GM21737 (cell line): ENCODE data around the gene CNTNAP5.

ENCODE experiments used
- ATAC-seq: cut with Tn5 transposase; IDR thresholded peaks from one replicate; pipeline ENCODE4 v1.9.1; 2021; ENCODE audit warnings: mild to moderate bottlenecking, moderate library complexity; ENCODE audit not compliant: unreplicated experiment

The CNTNAP5 gene

DNA sequence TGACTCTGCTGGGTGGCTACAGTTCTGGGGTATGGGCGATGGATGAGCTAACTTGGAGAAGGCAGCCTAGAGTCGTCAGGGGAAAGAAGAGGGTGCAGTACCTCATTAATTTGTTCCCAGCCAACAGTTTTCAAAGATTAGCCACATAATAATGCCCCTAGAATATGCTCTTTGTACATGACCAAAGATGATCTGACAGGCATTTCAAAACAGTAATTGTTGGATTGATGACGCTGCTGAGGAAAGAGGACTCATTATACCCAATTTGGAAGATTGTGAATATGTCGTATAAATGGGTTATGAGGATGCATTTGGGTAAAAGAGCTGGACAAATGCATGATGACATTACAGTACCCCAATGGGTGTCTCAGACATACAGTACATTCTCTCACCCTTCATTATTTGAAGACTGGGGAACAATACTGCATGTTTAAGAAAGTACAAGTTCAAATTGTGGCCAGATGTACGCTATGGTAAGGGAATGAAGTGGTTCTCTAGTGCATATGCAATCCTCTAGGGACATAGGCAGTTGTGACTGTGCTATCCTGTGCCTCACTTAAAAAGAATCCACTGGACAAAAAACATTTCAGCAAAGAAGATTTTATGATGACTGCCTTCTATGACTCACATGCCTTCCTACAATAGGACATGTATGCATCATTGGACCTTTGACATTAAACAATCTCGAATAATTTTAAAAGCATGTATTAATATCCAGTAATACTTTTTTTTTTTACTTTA lies 233.2 kb downstream of the CNTNAP5 start:
- no peak for ATAC-seq

DNA sequence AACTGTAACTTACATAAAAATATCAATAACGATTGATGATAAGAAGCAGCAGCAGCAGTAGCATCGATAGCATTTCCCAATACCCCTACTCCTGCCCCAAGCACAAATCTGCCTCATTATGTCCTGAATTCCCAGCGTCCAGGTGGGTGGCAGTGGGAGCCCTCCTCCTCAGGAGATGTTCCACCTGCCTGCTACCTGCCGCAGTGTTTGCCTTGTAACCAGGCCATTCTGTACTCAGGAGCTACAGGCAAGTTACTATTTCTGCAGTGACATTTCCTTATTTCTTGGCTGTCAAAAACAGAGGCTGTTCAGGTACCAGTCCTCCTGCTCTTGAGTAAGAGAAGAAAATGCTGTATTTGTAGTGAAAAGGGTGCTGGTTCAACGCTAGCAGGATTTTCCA lies 236.4 kb downstream of the CNTNAP5 start:
- no peak for ATAC-seq

DNA sequence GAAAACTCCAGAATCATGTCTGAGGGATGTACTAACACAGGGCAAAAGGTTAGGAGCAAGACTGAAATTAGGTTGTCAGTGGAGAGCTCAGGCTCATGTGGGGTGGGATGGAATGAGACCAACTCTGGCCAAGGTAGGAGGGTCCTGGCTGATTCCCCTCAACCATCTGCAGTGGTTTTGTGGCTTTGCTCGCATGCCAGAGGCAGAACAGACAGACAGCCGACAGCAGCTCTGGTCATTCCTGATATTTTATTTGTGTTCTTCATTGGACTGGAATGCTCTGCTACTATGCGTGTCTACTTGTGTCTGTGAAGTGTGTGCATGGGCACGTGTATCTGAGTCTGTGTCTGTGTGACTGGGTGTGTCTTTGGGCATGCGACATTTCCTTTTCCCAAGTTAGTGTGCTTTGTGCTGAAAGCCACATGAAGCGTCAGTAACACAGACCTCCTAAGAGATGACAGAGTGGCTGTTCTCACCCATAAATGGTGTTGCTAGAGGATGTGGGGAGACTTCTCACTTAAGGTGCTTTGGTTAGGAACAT lies 239.5 kb downstream of the CNTNAP5 start:
- ATAC-seq, result no peak

DNA sequence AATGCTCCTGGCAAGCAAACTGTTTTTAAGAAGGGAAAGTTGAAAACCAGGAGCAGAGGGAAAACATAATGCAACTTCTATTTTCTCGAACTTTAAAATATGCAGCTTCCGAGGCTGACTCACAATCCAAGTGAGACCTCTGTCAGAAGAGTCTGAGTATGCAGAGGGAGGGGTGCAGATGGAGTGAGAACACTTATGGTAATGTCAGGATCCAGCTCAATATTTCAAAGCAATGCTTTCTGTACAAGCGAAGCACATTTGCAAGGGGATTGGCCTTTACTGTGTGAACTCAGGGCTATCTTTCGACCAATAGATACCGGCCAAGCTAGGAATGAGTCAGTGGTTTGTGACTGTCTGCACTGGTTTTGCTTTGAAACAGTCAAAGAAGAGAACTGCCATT lies 242.7 kb downstream of the CNTNAP5 start:
- ATAC-seq, result no peak

DNA sequence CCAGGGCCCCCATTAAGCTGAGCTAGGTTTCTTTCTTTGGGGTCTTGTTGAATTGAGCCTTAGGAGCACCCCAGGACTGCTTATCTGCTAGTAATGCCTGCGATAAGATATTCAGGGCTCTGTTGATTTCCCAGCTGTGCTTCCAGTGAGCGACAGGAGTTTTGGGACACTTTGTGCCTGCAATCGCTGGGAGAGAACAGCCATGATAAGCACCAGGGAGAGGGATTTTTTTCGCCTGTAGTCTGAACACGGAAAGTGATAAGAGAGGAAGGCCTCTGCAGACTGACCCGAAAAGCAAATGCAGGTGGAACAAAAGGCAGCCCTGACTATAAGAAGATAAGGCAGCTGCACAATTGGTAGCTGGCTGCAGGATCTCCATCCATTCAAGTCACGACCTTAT lies 244.3 kb downstream of the CNTNAP5 start:
- ATAC-seq, result no peak

DNA sequence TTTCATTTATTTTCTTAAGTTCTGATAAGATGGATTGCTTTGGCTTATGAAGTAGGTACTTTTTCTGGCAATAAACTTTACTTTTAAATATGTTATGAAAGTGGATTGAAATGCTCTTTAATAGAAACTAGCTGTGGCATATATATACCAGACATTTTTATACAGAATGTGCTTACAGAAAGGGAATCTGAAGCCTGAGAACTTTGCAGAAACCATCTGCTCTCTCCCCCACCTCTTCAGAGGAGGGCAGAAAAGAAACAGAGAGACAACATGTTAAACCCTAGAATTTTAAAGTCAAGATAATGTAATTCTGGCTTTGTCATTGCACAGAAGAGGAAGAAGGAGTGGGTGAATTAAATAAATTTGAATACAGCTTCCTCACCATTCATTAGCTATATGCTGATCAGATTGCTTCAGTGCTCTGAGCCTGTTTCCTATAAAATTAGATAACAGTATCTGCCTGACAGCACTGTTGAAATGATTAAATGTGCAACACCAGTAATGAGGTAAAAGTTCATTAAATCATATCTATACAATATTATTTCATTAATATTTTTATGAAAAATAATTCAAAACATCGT lies 247.3 kb downstream of the CNTNAP5 start:
- no peak for ATAC-seq

DNA sequence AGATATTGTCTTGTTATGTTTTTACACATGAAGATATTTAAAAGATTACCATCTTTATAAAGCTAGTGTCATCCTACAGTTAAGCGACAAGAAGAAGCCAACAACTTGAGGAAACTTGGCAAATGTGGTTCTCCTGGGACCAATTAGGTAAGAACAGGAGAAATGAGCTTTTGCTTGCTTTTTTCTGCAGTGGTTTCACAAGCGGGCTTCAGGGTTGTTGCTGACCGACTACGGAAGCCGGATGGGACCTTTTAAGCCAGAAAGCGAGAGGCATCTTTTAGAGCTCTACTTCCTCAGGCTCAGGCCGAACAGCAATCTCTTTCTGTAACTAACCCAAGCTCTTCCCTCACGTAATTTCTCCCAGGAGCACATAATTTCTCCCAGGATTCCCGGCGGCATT lies 256.5 kb downstream of the CNTNAP5 start:
- ATAC-seq, result no peak

DNA sequence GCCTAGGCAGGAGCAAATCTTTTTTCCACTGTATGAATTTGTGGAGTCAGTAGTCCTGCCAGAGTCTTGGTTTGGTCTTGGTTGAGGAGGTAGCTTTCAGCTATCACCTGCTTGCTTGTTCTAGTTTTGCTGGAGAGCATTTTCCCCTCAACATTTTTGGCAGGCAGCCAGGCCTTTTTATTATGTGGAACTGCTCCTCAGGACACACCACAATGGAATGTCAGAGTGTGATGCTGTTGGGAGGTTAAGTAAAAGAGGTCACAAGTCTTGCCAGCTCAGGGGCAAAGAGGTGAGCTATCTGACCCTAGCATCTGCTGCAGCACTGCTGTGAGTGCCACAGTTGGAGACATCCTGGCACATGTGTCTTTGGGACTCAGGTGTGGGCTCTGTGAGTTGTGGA lies 258.0 kb downstream of the CNTNAP5 start:
- ATAC-seq, result no peak

DNA sequence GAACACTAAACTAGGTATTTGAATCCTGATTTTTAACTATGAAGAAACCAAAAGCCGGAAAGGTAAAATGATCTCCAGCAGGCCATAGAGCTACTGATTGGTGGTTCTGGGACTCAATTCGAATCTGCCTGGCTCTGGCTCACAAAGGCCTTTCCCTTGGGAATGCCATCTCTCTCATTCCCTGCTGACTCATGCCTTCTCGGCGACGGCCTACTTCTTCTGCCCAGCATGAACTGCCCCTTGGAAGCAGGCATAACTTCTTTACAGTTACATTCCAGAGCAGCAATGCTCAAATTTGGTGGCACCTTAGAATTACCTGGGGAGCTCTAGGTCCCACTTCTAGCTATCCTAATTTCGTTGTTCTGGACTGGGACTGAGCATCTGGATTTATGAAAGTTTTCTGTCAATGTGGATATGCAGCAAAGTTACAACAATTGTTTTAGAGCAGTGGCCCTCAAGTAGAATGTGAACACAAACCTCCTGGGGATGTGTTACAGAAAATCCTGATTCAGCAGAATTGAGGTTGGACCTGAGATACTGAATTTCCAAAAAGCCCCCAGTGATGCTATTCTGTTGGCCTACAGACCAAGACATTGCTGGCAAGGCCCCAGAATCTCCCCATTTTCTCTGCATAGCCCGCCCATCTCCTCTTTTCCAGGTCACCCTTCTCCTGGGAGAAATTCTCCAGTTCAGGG lies 261.1 kb downstream of the CNTNAP5 start:
- no peak for ATAC-seq

DNA sequence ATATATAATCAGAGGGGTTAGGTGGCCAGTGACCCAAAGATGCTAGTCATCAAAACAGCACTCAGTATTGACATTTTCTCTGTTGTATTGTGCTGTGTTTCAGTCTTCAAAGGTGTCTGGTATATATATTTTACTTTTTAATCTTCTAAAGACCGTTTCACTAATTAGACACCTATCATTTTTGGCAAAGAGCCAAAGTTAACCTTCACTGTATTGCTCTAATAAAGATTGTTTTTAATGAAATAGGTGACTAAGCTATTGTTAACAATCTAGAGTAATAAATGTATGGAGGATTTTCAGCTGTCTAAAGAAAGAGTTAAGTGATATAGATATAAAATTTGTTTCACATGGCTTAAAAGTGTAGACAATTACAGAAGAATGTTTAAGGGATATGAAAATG lies 264.0 kb downstream of the CNTNAP5 start:
- ATAC-seq, result no peak

DNA sequence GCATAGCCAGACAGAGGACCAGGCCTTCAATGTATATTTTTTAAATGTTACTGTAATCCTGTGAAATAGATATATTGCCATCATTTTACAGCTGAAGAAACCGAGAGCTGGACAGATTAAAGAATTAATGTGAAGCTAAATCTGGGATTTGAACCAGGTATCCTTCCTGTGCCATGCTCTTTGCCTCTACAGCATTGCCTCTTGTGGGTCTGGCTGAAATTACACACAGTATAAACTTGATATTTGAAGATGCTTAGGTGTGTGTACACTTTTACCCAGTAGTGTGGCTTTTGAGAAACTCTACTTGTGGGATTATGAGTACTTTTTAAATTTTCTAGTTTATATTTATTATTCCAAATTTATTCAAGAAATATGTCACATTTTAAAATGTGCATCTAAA lies 264.5 kb downstream of the CNTNAP5 start:
- ATAC-seq, result no peak

DNA sequence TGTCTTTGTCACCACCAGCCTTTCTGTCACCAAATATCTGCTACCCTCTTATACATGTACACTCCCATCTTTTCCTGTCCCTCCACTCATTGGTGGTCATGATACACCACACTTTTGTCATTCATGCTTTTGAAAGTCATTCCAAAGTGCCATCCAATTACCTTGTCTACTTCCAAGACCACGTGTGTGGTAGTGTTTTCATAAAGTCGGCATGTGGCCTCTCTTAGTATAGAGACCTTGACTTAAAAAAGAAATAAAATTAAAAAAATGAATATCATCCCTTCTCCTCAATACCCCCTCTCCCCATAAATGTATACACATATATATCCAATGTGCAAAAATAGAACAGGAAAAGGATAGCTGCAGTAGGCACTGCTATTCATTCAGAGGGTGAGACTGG lies 271.4 kb downstream of the CNTNAP5 start:
- ATAC-seq, result no peak

DNA sequence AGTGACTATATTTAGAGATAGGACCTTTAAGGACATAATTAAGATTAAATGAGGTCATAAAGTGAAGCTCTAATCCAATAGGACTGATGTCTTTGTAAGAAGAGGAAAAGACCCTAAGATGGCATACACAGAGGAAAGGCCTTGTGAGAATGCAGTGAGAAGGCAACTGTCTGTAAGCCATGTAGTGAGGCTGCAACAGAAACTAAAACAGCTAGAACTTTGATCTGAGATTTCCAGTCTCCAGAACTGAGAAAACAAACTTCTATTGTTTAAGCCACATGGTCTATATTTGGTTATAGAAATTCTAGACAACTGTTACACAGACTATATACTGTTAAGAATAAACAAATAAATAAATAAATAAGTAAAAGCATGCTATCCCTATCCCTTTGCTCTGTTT lies 276.8 kb downstream of the CNTNAP5 start:
- no peak for ATAC-seq

DNA sequence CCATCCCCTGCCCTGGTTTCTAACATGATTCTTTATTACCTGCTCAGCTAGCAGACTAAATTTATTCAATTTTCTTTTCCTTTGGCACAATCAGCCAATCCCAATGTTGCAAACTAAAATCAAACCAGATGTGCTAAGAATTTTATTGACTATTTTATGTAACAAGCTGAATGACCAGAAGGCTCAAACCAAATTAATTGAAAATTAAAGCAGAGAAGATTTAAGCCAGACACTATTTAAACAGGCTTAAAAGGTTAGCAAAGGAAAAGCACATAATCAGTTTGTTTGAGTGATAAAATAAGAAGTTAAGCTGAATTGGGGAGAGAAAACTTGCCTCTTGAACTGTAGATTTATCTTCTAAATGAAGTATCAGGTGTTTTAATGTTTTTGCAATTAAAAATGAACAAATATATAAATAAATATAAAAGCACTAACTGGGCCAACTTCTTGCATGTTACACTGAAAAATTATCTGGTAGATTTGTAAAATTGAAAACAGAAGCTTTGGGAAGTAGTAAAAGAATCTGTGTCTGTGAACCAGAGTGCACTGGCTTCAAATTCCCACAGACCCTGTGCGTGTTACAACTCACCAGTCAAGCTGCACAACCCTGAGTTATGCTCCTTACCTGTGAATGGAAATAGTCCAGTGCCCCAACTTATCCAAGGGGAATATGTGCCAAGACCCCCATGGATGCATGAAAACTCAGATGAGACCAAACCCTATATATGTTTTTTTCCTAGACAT lies 283.4 kb downstream of the CNTNAP5 start:
- no peak for ATAC-seq

DNA sequence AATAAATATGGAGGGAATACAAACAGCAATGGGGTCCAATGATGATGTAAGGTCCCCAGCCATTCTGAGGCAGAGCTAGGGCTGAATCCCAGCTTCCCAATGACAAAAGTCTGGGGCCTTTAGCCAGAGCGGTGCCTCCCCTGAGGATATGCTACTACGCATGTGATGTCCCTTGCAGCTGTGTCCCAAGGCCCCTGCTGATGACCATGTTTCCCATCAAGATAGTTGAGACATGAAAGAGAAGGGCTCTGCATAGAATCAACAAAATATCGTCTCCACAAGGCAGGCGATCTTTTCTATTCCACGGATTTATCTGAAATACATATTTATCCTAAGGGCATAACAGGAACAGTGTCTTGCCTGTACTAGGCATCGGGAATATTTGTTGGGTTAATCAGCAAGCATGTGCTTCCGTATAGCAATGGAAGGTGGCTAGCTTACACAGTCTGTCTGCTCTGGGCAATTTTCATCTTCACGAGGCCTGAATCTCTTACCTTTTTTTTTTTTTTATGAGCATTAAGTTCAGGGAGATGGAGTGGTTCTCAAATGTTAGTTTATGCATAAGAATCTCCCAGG lies 284.6 kb downstream of the CNTNAP5 start:
- no peak for ATAC-seq

DNA sequence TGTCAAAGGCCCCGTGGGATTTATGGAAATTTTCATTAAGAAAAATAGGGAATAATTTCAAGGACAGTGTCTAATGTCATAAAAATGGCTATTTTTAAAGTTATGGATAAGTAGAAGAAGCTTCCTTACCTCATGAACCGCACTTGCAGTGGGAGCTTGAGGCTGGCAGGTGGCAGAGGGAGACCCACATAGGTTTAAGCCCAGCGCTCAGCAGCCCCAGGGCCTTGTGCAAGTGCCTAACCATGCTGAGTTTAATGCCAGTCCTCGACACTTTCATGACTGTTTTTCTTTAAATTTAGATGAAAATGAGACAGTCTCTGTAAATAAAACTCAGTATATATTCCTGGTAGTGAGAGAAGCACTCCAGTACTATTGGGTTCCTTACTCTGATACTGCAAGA lies 285.6 kb downstream of the CNTNAP5 start:
- no peak for ATAC-seq

DNA sequence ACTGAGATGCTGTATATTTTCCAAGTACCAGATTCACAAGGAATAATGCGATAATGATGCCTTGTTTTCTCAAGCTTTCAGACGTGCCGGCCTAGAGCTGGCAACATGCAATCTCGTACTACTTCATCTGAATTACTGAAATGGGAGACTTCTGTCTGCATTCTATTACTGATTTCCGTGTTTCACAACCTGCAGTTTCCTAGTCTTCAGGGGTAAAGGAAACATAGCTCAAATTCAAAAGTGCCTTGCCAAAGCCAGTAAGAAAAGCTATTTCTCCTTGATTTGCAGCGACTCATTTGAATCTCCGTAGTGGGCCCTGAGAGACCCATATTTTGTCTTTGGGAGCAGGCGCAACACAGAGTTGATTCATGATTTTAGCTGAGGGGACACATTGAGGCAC lies 289.0 kb downstream of the CNTNAP5 start:
- ATAC-seq, result no peak

DNA sequence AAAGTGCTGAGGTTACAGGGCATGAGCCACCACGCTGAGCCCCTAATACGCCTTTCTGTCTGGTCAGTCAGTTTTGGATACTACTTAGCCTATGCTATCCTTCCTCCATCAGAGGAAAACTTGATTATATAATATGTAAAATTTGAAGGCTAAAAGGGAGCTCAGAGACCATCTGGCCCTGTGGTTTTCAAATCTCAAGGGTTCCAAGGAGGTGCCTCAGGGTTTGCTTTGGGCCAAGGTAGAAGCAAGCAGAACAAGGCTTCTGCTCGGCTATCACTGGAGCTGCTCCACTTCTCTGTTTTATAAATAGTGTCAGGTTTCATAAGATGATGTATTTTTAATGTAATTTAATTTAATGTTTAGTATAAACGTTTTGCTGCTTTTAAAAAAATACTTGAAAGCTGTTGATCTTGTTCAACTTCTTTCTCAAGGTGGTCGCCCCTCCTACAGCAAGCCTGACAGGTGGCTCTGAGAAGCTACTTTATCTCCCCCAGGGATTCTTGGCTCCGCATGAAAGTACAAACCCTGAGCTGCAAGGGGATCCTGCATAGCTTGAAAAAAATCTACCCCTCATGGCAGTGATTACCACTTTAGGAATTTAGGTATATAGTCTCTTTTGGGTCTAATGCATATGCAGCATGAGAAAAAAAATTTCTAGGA lies 290.3 kb downstream of the CNTNAP5 start:
- ATAC-seq, result no peak

DNA sequence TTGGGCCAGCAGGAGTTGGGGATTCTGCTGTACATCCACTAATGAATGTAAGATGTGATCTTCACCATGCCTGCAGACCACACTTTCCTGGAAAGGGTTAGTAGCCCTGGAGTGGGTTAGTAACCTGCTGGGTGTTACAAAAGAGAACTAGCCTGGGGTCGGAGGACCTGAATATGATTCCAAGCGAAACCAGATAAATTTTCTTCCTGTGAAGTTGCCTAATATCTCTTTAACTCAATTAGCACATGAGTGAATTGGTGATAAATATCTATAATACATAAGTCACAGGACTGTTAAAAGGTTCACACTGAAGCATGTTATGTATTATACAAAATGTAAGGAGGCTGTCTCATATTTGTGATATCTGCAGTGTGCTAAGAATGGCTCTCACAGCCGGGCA lies 291.0 kb downstream of the CNTNAP5 start:
- no peak for ATAC-seq

DNA sequence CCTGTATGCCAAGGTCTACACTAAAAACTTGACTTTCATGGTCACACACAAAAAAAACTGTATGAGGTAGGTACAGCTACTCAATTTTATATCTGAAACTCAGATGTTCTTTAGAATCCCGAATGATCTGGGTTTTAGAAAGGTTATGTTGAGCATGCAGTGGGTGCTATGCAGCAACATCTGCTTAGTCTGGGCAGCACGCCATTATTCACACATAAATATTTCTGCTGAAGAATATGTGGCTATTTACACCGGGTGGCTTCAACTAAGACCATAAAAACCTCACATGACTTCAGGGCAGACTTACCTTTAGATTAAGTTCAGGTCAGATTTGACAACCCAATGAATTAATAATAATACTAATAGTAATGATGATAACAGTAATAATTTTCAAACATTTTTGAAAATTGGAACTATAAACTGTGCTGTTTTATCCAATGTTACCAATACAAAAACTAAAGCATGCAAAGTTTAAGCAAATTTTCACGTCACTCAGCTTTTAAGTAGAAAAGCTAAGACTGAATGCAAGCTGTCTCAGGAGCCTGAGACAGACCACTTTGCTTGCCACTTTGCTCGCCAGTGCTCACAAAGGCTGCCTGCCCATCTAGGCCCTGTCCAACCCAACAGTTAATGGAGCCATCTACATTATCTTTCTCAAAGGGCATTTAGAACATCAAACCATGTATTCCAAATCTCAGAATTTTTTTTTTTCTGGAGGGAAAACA lies 292.0 kb downstream of the CNTNAP5 start:
- ATAC-seq, result no peak
